GM10266 (cell line): ENCODE data around the gene ATP13A3.

Experiments
- DNase-seq: peaks from one replicate; pipeline ENCODE4 v3.0.0; 2012; ENCODE audit errors: extremely low spot score
- CTCF ChIP-seq: IDR thresholded peaks from 2 replicates; pipeline ENCODE4 v1.5.1; 2012; ENCODE audit warnings: mild to moderate bottlenecking, low read depth; ENCODE audit not compliant: control insufficient read depth, insufficient read depth; ENCODE audit errors: missing control alignments

The ATP13A3 gene

DNA sequence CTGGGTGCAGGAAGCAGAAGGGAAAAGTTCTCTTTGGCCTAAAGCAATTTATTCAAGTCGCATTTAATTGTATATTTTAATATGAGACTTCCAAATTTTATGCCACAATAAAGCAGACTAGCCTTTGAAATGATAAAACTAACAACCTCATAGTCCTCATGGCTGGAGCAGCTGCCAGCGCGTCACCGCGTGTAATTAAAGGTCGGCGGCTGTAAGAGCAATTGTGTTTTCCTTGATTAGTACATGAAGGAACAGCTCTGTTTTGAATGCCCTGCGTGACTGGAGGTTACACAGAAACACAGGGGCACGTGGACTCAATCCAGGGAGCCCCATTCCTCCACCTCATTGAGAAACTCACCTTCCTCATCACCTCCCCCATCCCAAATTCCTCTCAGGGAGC lies 107.2 kb downstream of the ATP13A3 start:
- no peak for TF ChIP-seq CTCF
- DNase-seq: no peak

GRCh38 chr3:194379231-194379630 lies 107.6 kb downstream of the ATP13A3 start:
- no peak for DNase-seq

DNA sequence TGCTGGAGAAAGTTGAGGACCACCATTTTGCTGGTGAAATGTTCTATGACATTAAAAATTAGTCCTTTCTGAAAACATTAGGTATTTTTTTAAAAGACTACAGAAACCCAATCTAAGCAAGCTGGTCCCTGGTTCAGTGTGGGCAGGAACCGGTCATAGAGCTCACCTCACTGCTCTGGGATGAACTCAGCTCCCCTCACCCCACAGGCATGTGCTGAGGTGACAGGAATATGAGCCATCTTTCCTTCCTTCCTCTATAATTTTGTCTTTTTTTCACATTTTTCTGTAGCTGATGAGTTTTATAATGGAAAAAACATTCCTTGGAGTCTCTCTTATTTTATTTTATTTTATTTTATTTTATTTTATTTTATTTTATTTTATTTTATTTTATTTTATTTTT lies 109.1 kb downstream of the ATP13A3 start:
- no peak for DNase-seq
- TF ChIP-seq CTCF: no peak

More at GRCh38 chr3:194379231-194379630, 107.6 kb downstream of the ATP13A3 start:
- TF ChIP-seq CTCF: no peak

GRCh38 chr3:194376241-194376560 lies 110.6 kb downstream of the ATP13A3 start:
- TF ChIP-seq CTCF: no peak
- DNase-seq: no peak

DNA sequence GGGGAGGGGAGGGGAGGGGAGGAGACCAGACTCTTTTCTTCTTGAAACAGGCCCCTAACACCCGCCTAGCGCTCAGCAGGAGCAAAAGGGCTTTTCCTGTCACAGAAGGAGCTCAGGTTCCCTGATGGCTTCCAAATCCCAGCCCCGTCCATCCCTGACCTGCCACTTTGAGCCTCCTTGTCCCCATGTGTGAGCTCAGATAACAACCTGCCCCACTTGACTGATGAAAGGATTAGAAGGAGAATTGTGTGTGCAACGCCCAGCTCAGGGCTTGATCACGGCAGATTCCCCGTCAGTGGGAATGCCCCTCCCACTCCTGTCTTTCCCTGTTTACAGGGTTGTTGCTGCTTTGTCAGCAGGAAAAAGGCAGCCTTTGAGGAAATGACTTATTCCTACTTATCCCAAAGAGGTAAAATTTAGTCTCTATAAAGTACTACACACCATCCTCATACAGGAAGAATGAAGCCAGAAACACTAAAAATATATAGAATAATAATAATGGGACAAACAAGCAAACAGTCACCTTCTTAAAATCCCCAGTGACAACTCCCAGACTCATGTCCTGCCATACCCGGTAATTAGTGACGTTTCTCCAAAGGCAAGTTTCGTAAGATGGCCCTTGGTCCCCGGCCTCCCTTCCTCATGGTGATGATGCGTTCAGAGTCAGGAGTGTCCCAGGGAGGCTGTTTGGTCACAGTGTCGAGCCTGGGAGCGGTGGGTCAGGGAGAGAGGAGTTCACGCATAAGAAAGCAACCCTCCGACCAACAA lies 111.1 kb downstream of the ATP13A3 start:
- no peak for TF ChIP-seq CTCF
- DNase-seq: no peak

DNA sequence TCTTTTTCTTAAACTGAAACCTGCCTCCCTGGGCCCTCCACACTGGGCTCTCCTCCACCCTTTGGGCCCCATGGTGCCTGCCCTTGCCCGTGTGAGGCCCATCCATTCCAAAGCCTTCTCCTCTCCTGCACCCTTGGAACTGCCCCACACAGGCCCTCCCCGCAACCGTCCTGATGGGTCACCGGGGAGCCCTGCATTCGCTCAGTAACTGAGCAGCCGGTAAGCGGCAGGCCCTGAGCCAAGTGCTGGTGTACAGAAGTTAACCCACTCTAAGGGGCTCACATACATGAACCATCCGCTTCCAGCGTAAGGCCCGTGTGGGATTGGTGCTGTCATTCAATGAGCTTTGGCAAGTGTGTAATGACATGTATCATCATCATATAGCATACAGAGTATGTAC lies 111.9 kb downstream of the ATP13A3 start:
- no peak for DNase-seq
- no peak for TF ChIP-seq CTCF

DNA sequence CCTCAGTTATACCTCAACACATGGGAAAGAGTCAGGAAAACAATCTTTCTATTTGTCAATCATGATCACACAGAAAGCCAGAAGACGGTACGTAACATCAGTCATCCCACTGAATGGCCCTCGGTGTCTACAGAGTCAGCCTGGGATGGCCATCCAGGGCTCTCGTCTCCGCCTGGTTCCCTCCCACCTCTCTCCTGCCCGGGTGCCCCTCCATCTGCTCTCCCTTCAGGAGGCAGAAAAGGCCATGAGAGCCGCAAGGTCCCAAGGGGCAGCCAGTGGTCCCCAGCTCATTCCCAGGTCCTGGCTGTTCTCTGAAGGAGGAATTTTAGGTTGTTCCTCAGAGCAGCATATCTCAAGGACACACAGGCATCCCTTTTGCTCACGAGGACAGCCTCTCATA lies 112.9 kb downstream of the ATP13A3 start:
- no peak for DNase-seq
- TF ChIP-seq CTCF: no peak
